HepG2 (cell line): ENCODE results near the gene SEC14L5. TPM values are rescaled to one million over a fixed set of nuclear protein-coding genes. Genes with fewer than 3 reads are reported as not detected.

ENCODE experiments used
- ARID4A ChIP-seq: sonication (generic); formaldehyde crosslinking; IDR thresholded peaks from 2 replicates; pipeline ENCODE4 v1.5.0; 2020; ENCODE audit warnings: mild to moderate bottlenecking, missing genetic modification reagents, borderline replicate concordance
- BRCA1 ChIP-seq: sonication (generic); formaldehyde crosslinking; IDR thresholded peaks from 2 replicates; pipeline ENCODE4 v1.4.0; 2020; ENCODE audit warnings: missing genetic modification reagents
- ELF1 ChIP-seq: sonication (generic); formaldehyde crosslinking; IDR thresholded peaks from 2 replicates; pipeline ENCODE4 v1.4.0; 2020; ENCODE audit warnings: missing genetic modification reagents
- GABPB1 ChIP-seq: IDR thresholded peaks from 2 replicates; pipeline ENCODE4 v1.6.1; 2016; ENCODE audit warnings: mild to moderate bottlenecking, missing genetic modification reagents, moderate library complexity, missing compliant biosample characterization
- GLMP ChIP-seq: sonication (generic); formaldehyde crosslinking; IDR thresholded peaks from 2 replicates; pipeline ENCODE4 v1.9.0; 2021; ENCODE audit warnings: missing genetic modification reagents, mild to moderate bottlenecking, borderline replicate concordance
- GZF1 ChIP-seq: sonication (generic); formaldehyde crosslinking; IDR thresholded peaks from 2 replicates; pipeline ENCODE4 v1.5.1; 2020; ENCODE audit warnings: mild to moderate bottlenecking, missing genetic modification reagents
- HDAC2 ChIP-seq: sonication (generic); formaldehyde crosslinking; IDR thresholded peaks from 2 replicates; pipeline ENCODE4 v1.4.0; 2020; ENCODE audit warnings: missing genetic modification reagents
- POLR2A ChIP-seq, 2 experiments: IDR thresholded peaks; 2 replicates each; pipeline ENCODE4 v1.6.1; 2011; ENCODE audit warnings: low read depth in 2 of 2, low read length in 2 of 2, mild to moderate bottlenecking in 1 of 2, moderate library complexity in 1 of 2; ENCODE audit not compliant: insufficient read depth in 1 of 2
- POLR2AphosphoS5 ChIP-seq: IDR thresholded peaks from 2 replicates; pipeline ENCODE4 v1.6.1; 2012; ENCODE audit warnings: low read depth, low read length
- SMYD3 ChIP-seq: sonication (generic); formaldehyde crosslinking; IDR thresholded peaks from 2 replicates; pipeline ENCODE4 v1.8.1; 2023; ENCODE audit warnings: mild to moderate bottlenecking, missing genetic modification reagents
- TBL1XR1 ChIP-seq: fragments of 150-350 bp; IDR thresholded peaks from 2 replicates; pipeline ENCODE4 v1.6.1; 2014; ENCODE audit warnings: borderline replicate concordance, low read length; ENCODE audit not compliant: partially characterized antibody
- ZKSCAN8 ChIP-seq: IDR thresholded peaks from 2 replicates; pipeline ENCODE4 v1.6.1; 2016; ENCODE audit warnings: borderline replicate concordance, missing genetic modification reagents, missing compliant biosample characterization
- ZMAT5 ChIP-seq: sonication (generic); formaldehyde crosslinking; IDR thresholded peaks from 2 replicates; pipeline ENCODE4 v1.5.0; 2020; ENCODE audit warnings: mild to moderate bottlenecking, low read depth, missing genetic modification reagents, borderline replicate concordance
- ZNF232 ChIP-seq: sonication (generic); formaldehyde crosslinking; IDR thresholded peaks from 2 replicates; pipeline ENCODE4 v1.4.0; 2020; ENCODE audit warnings: missing genetic modification reagents, borderline replicate concordance
- ZNF326 ChIP-seq: sonication (generic); formaldehyde crosslinking; IDR thresholded peaks from 2 replicates; pipeline ENCODE4 v1.4.0; 2020; ENCODE audit warnings: missing genetic modification reagents, borderline replicate concordance
- ZNF567 ChIP-seq: sonication (generic); formaldehyde crosslinking; IDR thresholded peaks from 2 replicates; pipeline ENCODE4 v1.8.1; 2023; ENCODE audit warnings: mild to moderate bottlenecking, missing genetic modification reagents, borderline replicate concordance
- ZNF569 ChIP-seq: sonication (generic); formaldehyde crosslinking; IDR thresholded peaks from 2 replicates; pipeline ENCODE4 v1.5.0; 2020; ENCODE audit warnings: mild to moderate bottlenecking, missing genetic modification reagents, moderate library complexity, borderline replicate concordance
- ZNF598 ChIP-seq: sonication (generic); formaldehyde crosslinking; IDR thresholded peaks from 2 replicates; pipeline ENCODE4 v1.5.1; 2020; ENCODE audit warnings: mild to moderate bottlenecking, missing genetic modification reagents, borderline replicate concordance
- polyA plus RNA-seq, 8 experiments: library from polyadenylated mRNA; depleted of rRNA in 3 of 8; stranded (reverse) in 7 of 8; unstranded in 1 of 8; fragments of >200 nt; fragmentation: Illumina TruSeq in 4 of 8; extraction: Trizol in 4 of 8; gene quantifications; 2 replicates each; pipeline versions ENCODE4 v1.2.1 to v1.2.3, GENCODE V29; 2011 to 2016; ENCODE audit warnings: low read depth in 4 of 8, missing spikeins in 1 of 8, mixed read lengths in 1 of 8; ENCODE audit not compliant: insufficient read depth in 1 of 8
- total RNA-seq, 5 experiments: library from RNA; depleted of rRNA; stranded (reverse); fragments of >200 nt; fragmentation: Illumina TruSeq; extraction: Trizol; gene quantifications; 2 replicates each; pipeline ENCODE4 v1.2.3, GENCODE V29; 2016; ENCODE audit warnings: low read depth in 1 of 5
- TF ChIP-seq, protein P1 (sequence below): sonication (generic); formaldehyde crosslinking; IDR thresholded peaks from 2 replicates; pipeline ENCODE4 v1.8.0; 2022; ENCODE audit warnings: missing genetic modification reagents, low read depth, mild to moderate bottlenecking, borderline replicate concordance
- TF ChIP-seq, protein P2 (sequence below): sonication (generic); formaldehyde crosslinking; IDR thresholded peaks from 2 replicates; pipeline ENCODE4 v1.4.0; 2020; ENCODE audit warnings: missing genetic modification reagents
- TF ChIP-seq, protein P3 (sequence below): sonication (generic); formaldehyde crosslinking; conservative IDR thresholded peaks from 2 replicates; pipeline ENCODE4 v1.4.0; 2020; ENCODE audit warnings: missing genetic modification reagents

Gene SEC14L5
- total and polyA plus RNA-seq, 2 of the 13 experiments (the other 11 are each of a cell fraction or from before 2014, with no cell fraction given) = 0.40 to 0.42 TPM

- TF ChIP-seq GLMP (CRISPR knock-in tag) = no peak
- peak; percentile 66 for TF ChIP-seq HDAC2 (CRISPR knock-in tag)
- peak; percentile 53; the same call in 1 of the 2 replicates for TF ChIP-seq ZNF598
- TF ChIP-seq, protein P1, sequence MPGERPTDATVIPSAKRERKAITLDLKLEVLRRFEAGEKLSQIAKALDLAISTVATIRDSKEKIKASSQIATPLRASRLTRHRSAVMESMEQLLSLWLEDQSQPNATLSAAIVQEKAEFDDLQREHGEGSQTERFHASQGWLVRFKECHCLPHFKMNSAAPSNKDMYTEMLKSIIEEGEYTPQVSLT = no peak
- TF ChIP-seq, protein P2, sequence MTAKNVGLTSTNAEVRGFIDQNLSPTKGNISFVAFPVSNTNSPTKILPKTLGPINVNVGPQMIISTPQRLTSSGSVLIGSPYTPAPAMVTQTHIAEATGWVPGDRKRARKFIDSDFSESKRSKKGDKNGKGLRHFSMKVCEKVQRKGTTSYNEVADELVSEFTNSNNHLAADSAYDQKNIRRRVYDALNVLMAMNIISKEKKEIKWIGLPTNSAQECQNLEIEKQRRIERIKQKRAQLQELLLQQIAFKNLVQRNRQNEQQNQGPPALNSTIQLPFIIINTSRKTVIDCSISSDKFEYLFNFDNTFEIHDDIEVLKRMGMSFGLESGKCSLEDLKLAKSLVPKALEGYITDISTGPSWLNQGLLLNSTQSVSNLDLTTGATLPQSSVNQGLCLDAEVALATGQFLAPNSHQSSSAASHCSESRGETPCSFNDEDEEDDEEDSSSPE (CRISPR knock-in tag) = peak; percentile 60
- no peak for TF ChIP-seq ZNF232 (CRISPR knock-in tag)
- TF ChIP-seq ZNF326 = no peak
- TF ChIP-seq ELF1 (CRISPR knock-in tag) = 0 out of 2 replicates have a peak, but pooled peaks have one; percentile 14
- TF ChIP-seq GABPB1 (CRISPR knock-in tag) = peak; percentile 76
- TF ChIP-seq BRCA1 (CRISPR knock-in tag) = no peak
- peak; percentile 37; the same call in 1 of the 2 replicates for TF ChIP-seq POLR2AphosphoS5
- TF ChIP-seq ZNF569 (CRISPR knock-in tag) = no peak
- no peak for TF ChIP-seq TBL1XR1
- peak; percentile 99 for TF ChIP-seq ZKSCAN8 (CRISPR knock-in tag)
- TF ChIP-seq, protein P3, sequence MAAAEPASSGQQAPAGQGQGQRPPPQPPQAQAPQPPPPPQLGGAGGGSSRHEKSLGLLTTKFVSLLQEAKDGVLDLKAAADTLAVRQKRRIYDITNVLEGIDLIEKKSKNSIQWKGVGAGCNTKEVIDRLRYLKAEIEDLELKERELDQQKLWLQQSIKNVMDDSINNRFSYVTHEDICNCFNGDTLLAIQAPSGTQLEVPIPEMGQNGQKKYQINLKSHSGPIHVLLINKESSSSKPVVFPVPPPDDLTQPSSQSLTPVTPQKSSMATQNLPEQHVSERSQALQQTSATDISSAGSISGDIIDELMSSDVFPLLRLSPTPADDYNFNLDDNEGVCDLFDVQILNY = no peak
- peak; percentile 60 to 78; a peak in 3 of 4 replicates for TF ChIP-seq POLR2A (IDR thresholded peaks at IDR 0.05; ENCODE audit: insufficient read depth in 1 of 2, low read depth in 2 of 2, low read length in 2 of 2)
- no peak for TF ChIP-seq ZMAT5 (CRISPR knock-in tag)
- TF ChIP-seq ARID4A (CRISPR knock-in tag) = peak; percentile 61; the same call in 1 of the 2 replicates
- TF ChIP-seq SMYD3 (CRISPR knock-in tag) = no peak
- 0 out of 2 replicates have a peak, but pooled peaks have one; percentile 7 for TF ChIP-seq GZF1
- TF ChIP-seq ZNF567 (CRISPR knock-in tag) = 0 out of 2 replicates have a peak, but pooled peaks have one; percentile 55
Observed at GRCh38 chr16:4947722-4948503, 10.2 kb upstream of the SEC14L5 start (continued).
